HG03135 (cell line): ENCODE measurements around the gene SUCLG2.
"Not testable (repeated sequence)": the region's sequence is repeated elsewhere in the genome, so short reads cannot be mapped to it uniquely, and the experiment has no call there.

Experiments used
- ATAC-seq: cut with Tn5 transposase; IDR thresholded peaks from one replicate; pipeline ENCODE4 v1.9.1; 2021; ENCODE audit warnings: mild to moderate bottlenecking, moderate library complexity; ENCODE audit not compliant: unreplicated experiment

SUCLG2 gene

DNA sequence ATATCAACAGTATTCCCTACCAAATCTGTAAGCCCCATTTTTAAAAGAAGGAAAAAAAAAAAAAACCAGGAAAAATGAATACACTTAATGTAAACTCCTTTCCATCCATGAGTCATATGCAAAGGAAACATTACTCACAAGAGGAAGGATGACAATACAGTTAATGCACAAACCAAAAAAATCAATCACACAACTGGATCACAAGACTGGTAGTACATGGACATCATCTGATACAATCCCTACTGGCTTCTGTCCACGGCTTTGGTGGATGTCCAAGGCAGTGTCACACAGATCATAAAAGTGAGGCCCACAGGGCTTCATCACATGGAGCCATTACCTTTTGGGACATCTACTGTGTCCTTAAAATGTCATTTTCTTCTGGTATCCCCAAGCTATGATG, 44.0 kb downstream of the SUCLG2 start:
- ATAC-seq: no peak

GRCh38 chr3:67609709-67610108, 44.7 kb downstream of the SUCLG2 start:
- ATAC-seq: no peak

- ATAC-seq: no peak
Measured at GRCh38 chr3:67608034-67608433, 46.4 kb downstream of the SUCLG2 start.

- no peak for ATAC-seq
Measured at GRCh38 chr3:67605377-67605776, 49.0 kb downstream of the SUCLG2 start.

DNA sequence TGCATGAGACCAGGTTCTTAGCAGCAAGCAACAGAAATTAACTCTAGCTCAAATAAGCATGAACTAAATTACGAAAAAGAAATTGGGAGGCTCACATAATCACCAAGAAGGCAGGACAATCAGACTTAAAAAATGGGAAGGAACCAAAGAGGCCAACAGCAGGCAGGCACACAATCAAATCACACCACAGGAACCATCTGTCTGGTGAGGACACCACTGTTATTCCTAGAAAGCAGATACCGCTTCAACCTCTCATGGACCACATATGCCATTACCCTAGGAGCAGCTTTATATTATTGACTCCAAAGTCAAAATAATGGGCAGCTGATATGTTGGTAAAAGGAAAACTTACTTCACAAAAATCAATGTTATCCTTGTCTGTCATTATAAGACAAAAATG, 51.6 kb downstream of the SUCLG2 start:
- no peak for ATAC-seq

DNA sequence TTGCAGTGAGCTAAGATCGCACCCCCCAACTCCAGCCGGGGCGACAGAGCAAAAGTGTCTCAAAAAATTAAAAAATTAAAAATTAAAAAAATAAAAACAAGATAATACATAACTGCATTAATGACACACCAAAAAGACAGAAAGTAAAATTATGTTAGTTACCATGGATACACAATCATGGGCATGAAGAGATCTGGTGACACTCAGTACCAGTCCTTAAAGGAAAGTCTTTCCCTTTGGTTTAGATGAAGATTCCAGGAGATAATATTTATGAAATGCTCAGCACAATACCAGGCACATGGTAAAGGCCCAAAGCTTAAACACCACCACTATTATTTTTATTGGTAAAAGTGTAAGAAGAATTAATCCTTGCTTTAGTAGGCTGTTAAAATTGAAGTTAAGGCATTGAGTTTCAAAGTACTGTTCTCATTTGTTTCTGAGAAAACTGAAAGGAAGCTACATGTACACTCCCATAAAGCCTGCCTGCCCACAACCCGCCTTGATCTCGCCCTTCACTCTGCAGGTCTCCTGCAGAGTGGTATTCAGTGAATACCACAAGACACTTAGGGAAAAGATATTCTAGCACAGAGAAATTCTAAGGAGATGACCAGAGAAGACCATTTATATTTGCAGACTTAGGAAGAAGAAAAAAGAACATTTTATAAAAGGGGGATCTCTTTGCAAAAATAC, 52.3 kb downstream of the SUCLG2 start:
- ATAC-seq: no peak

DNA sequence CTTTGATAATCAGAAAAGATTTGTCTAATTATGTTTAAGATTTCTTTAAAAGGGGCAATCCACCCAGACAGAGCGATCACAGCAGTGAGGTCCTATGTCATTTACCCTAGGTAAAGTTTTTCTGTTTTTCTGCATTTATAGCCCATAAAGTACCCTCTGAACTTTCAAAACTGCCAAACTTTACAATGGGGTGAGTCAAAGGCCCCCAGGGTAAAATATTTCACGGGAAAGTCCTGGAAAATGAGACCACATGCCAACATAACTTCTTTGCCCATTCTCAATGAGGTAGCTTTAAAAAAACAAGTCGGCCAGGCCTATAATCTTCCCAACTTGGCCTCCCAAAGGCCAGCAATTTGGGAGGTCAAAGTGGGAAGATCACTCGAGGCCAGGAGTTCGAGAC, 53.0 kb downstream of the SUCLG2 start:
- ATAC-seq: no peak

- ATAC-seq: no peak
Measured at GRCh38 chr3:67599821-67600220, 54.6 kb downstream of the SUCLG2 start.

DNA sequence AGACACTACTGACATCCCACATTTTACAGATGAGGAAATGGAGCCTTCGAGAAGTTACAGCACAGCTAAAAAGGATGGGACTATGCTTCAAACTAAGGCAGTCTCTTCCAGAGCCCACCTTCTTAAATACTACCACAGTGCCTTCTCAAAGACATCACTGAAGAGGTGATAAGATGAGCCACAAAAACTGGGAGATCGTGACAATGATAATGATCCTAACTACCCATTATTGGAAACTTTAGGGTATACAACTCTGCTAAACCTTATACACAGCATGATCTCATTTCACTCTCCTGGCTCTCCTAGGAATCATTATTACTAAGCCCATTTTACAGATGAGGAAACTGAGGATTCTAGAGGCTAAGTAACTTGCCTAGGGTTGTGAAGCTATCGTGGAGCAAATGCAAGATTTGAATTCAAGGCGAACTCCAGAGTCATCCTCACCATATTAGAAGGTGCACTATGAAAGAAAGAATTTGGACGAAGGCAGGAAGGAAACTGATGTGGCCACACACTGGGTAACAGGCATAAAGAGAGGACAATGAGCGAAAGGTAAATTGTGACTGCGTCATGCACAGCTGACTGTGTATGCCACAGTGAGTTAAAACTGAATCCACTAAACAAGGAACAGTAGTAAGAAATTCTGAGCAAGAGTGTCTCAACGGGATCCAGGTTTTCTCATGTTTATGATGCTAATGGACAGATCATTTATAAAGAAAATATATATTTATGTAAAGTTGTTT, 55.4 kb downstream of the SUCLG2 start:
- no peak for ATAC-seq

- no peak for ATAC-seq
Measured at GRCh38 chr3:67595424-67595823, 59.0 kb downstream of the SUCLG2 start.

- ATAC-seq: no peak
Measured at GRCh38 chr3:67593761-67594234, 60.6 kb downstream of the SUCLG2 start.

- no peak for ATAC-seq
Measured at GRCh38 chr3:67592057-67592456, 62.4 kb downstream of the SUCLG2 start.

DNA sequence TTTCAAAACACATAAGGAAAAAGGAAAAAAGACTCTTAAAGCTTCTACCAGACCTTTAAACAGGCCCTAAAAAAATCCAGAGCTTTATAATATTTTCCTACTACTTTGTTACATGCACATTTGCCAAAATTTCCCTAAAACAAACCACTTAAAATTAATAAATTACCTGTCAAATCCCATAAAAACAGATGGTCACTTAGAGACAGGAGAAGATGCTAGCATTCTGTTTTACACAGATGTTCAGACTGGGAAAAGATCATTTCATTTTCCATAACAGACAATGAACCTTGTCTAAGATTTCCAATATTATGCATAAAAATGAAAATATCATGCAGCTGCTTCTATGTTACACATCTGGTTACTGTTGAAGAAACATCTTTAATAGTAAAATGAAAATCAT, 66.6 kb downstream of the SUCLG2 start:
- no peak for ATAC-seq

DNA sequence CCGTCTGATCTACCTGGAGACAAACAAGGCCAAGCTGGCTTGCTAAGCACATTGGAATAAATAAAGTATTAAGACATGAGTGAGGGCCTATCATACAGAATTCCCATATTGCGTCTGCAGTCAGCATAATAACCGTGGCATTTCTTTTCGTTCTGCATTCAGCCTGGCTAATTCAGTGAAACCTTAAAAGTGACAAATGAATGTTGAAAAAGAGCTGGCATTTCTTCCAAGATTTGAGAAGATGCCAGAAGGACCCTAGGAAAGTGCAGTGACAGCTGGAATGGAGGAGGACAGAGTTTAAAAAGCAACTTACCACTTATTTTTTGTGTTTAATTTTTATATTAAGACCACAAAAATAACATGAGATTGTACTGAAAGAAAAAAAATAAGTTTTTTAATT, 67.1 kb downstream of the SUCLG2 start:
- no peak for ATAC-seq

DNA sequence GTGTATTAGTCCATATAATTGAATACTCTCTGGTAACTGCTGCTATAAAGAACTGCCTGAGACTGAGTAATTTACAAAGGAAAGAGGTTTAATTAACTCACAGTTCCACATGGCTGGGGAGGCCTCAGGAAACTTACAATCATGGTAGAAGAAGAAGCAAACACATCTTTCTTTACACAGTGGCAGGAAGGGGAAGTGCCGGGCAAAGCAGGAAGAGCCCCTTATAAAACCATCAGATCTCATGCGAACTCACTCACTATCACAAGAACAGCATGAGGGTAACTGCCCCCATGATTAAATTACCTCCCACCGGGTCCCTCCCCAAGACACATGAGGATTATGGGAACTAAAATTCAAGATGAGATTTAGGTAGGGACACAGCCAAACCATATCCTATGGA, 69.8 kb downstream of the SUCLG2 start:
- not testable (repeated sequence) for ATAC-seq

GRCh38 chr3:67580430-67581000, 73.9 kb downstream of the SUCLG2 start:
- no peak for ATAC-seq

GRCh38 chr3:67578416-67578815, 76.0 kb downstream of the SUCLG2 start:
- no peak for ATAC-seq

GRCh38 chr3:67576441-67576840, 78.0 kb downstream of the SUCLG2 start:
- ATAC-seq: no peak

DNA sequence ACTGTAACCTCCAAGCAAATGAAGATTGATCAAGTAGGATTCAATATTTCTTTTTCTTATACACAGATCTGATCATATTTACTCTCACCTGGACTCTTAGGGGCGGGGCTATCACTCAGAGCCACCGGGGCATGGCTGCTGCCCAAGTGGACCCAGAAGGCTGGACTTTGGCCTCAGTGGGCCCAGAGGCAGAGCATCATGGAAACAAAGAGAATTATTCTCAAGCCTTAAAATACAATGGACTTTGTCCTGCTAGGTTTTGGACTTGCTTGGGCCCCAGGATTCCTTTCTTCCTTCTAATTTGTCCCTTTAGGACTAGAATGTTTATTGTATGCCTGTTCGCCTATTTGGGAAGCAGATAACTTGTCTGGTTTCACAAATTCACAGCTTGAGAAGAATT, 85.1 kb downstream of the SUCLG2 start:
- no peak for ATAC-seq

- ATAC-seq: no peak
Measured at GRCh38 chr3:67567893-67568292, 86.5 kb downstream of the SUCLG2 start.

GRCh38 chr3:67564973-67565372, 89.4 kb downstream of the SUCLG2 start:
- ATAC-seq: no peak

GRCh38 chr3:67564008-67564407, 90.4 kb downstream of the SUCLG2 start:
- ATAC-seq: no peak
